Neural crest cell (in vitro differentiated cells): ENCODE measurements around the gene CDC14A. TPM values are rescaled to one million over a fixed set of nuclear protein-coding genes. Genes with fewer than 3 reads are reported as not detected.
A peak's percentile ranks its signal among the peaks of the same experiment; 100 is the strongest.

Experiments
- DNase-seq: peaks from one replicate; pipeline ENCODE4 v3.0.0; 2021; ENCODE audit warnings: low read depth, mixed read lengths, low spot score
- H3K27ac Mint-ChIP-seq: one replicate; pipeline ENCODE4 v1.8.0; 2021; ENCODE audit warnings: mild to moderate bottlenecking, mixed read lengths; ENCODE audit not compliant: unreplicated experiment
- H3K27me3 Mint-ChIP-seq: 2 replicates; pipeline ENCODE4 v1.8.0; 2021; ENCODE audit warnings: low read depth, mild to moderate bottlenecking, mixed read lengths
- H3K36me3 Mint-ChIP-seq: 2 replicates; pipeline ENCODE4 v1.8.0; 2021; ENCODE audit warnings: low read depth, mild to moderate bottlenecking, mixed read lengths
- H3K4me1 Mint-ChIP-seq: 2 replicates; pipeline ENCODE4 v1.8.0; 2021; ENCODE audit warnings: mixed read lengths
- H3K4me3 Mint-ChIP-seq: one replicate; pipeline ENCODE4 v1.8.0; 2021; ENCODE audit warnings: mild to moderate bottlenecking, mixed read lengths
- H3K9me3 Mint-ChIP-seq: 2 replicates; pipeline ENCODE4 v1.8.0; 2021; ENCODE audit warnings: mixed read lengths
- CTCF ChIP-seq: fragments of 200-600 bp; sonication (generic); conservative IDR thresholded peaks from 2 replicates; pipeline ENCODE4 v1.5.0; 2021; ENCODE audit warnings: antibody characterized with exemption, mild to moderate bottlenecking
- total RNA-seq: library from RNA; stranded (reverse); gene quantifications from 2 replicates; pipeline ENCODE4 v1.2.1, GENCODE V29; 2021

CDC14A gene
- total RNA-seq, 1 donor from 2014 or later: 15.7 TPM

GRCh38 chr1:100360790-100361510, 8.6 kb downstream of the CDC14A start:
- H3K4me1 Mint-ChIP-seq: peaks cover 55% of the 10 kb centered on the region
- no peak overlapping the region for H3K27ac Mint-ChIP-seq

GRCh38 chr1:100361511-100362089, 9.3 kb downstream of the CDC14A start:
- H3K27ac Mint-ChIP-seq: peak overlapping the region; percentile 83

More at GRCh38 chr1:100360790-100361510, 8.6 kb downstream of the CDC14A start:
- Mint-ChIP-seq H3K36me3 (peaks cover 17% of the 10 kb centered on the region), H3K4me3 (no peak overlapping the region), H3K9me3 (no peaks in the 10 kb centered on the region), H3K27me3 (no peaks in the 10 kb centered on the region)
- no peak for DNase-seq
- no peak for TF ChIP-seq CTCF

GRCh38 chr1:100362821-100363466, 10.6 kb downstream of the CDC14A start:
- DNase-seq: no peak
- Mint-ChIP-seq H3K27me3 (no peaks in the 10 kb centered on the region), H3K9me3 (no peaks in the 10 kb centered on the region), H3K4me1 (peaks cover 41% of the 10 kb centered on the region), H3K36me3 (peaks cover 25% of the 10 kb centered on the region), H3K27ac (no peak overlapping the region), H3K4me3 (no peak overlapping the region)
- no peak for TF ChIP-seq CTCF

More at GRCh38 chr1:100361511-100362089, 9.3 kb downstream of the CDC14A start:
- no peaks in the 10 kb centered on the region for H3K9me3 Mint-ChIP-seq
- H3K27me3 Mint-ChIP-seq: no peaks in the 10 kb centered on the region
- no peak for TF ChIP-seq CTCF
- DNase-seq: no peak
- peaks cover 19% of the 10 kb centered on the region for H3K36me3 Mint-ChIP-seq
- no peak overlapping the region for H3K4me3 Mint-ChIP-seq
- peaks cover 50% of the 10 kb centered on the region for H3K4me1 Mint-ChIP-seq

- peaks cover 30% of the 10 kb centered on the region for H3K36me3 Mint-ChIP-seq
- peaks cover 35% of the 10 kb centered on the region for H3K4me1 Mint-ChIP-seq
- no peak for DNase-seq
- no peak overlapping the region for H3K27ac Mint-ChIP-seq
- peaks cover 3% of the 10 kb centered on the region for H3K9me3 Mint-ChIP-seq
- no peak for TF ChIP-seq CTCF
- H3K4me3 Mint-ChIP-seq: no peak overlapping the region
- H3K27me3 Mint-ChIP-seq: no peaks in the 10 kb centered on the region
These were observed 11.5 kb downstream of the CDC14A start for GRCh38 chr1:100363831-100364230.

GRCh38 chr1:100364697-100365096, 12.4 kb downstream of the CDC14A start:
- no peak overlapping the region for H3K4me3 Mint-ChIP-seq
- H3K4me1 Mint-ChIP-seq: peaks cover 32% of the 10 kb centered on the region
- peaks cover 33% of the 10 kb centered on the region for H3K36me3 Mint-ChIP-seq
- no peak for DNase-seq
- no peaks in the 10 kb centered on the region for H3K27me3 Mint-ChIP-seq
- H3K9me3 Mint-ChIP-seq: peaks cover 7% of the 10 kb centered on the region
- H3K27ac Mint-ChIP-seq: no peak overlapping the region
- no peak for TF ChIP-seq CTCF
